Neuronal stem cell (in vitro differentiated cells): Measurements from ENCODE around the gene DDX42.
"Not testable (repeated sequence)": the region's sequence is repeated elsewhere in the genome, so short reads cannot be mapped to it uniquely, and the experiment has no call there.

Experiments
- DNase-seq: peaks from one replicate; pipeline ENCODE4 v3.0.0-alpha.2; 2013; ENCODE audit warnings: low spot score
- H2AFZ ChIP-seq: one replicate; pipeline ENCODE4 v1.6.1; 2013; ENCODE audit warnings: mild to moderate bottlenecking, low read length, inconsistent platforms
- H2AK5ac ChIP-seq: 2 replicates; pipeline ENCODE4 v1.6.1; 2013; ENCODE audit warnings: low read depth, mild to moderate bottlenecking, inconsistent platforms, low read length, moderate library complexity, mixed read lengths
- H2BK120ac ChIP-seq: 2 replicates; pipeline ENCODE4 v1.6.1; 2013; ENCODE audit warnings: low read depth, mild to moderate bottlenecking, inconsistent platforms, low read length, moderate library complexity, mixed read lengths
- H2BK12ac ChIP-seq: one replicate; pipeline ENCODE4 v1.6.1; 2013; ENCODE audit warnings: low read length, inconsistent platforms
- H2BK15ac ChIP-seq: 2 replicates; pipeline ENCODE4 v1.6.1; 2013; ENCODE audit warnings: mild to moderate bottlenecking, low read length, inconsistent platforms, mixed read lengths
- H2BK5ac ChIP-seq: one replicate; pipeline ENCODE4 v1.6.1; 2013; ENCODE audit warnings: inconsistent platforms, mild to moderate bottlenecking, low read length, moderate library complexity
- H3K14ac ChIP-seq: one replicate; pipeline ENCODE4 v1.6.1; 2013; ENCODE audit warnings: low read length, inconsistent platforms
- H3K18ac ChIP-seq: 2 replicates; pipeline ENCODE4 v1.6.1; 2013; ENCODE audit warnings: low read length, inconsistent platforms
- H3K23ac ChIP-seq: 2 replicates; pipeline ENCODE4 v1.6.1; 2013; ENCODE audit warnings: low read depth, mild to moderate bottlenecking, mixed read lengths, low read length, inconsistent platforms; ENCODE audit not compliant: poor library complexity
- H3K27ac ChIP-seq: replicated peaks from 3 replicates; pipeline ENCODE4 v1.5.1; 2013; ENCODE audit warnings: low read length, inconsistent platforms
- H3K27me3 ChIP-seq, 3 experiments: 2 replicates each; pipeline ENCODE4 v1.6.1; 2013; ENCODE audit warnings: low read length in 3 of 3, mild to moderate bottlenecking in 2 of 3, inconsistent platforms in 1 of 3, low read depth in 1 of 3, mixed read lengths in 1 of 3, moderate library complexity in 1 of 3; ENCODE audit not compliant: control insufficient read depth in 3 of 3, insufficient read depth in 3 of 3
- H3K36me3 ChIP-seq, 2 donors: replicated peaks in 1 of 2; 2 replicates each; pipeline ENCODE4 v1.6.1; 2013; ENCODE audit warnings: low read length in 2 of 2; ENCODE audit not compliant: control insufficient read depth in 2 of 2, insufficient read depth in 2 of 2
- H3K4ac ChIP-seq: 2 replicates; pipeline ENCODE4 v1.6.1; 2013; ENCODE audit warnings: inconsistent platforms, mild to moderate bottlenecking, low read length, moderate library complexity
- H3K4me1 ChIP-seq, 2 donors: 1 replicate in 1 of 2; 2 replicates in 1 of 2; pipeline ENCODE4 v1.6.1; 2013; ENCODE audit warnings: low read length in 2 of 2, low read depth in 1 of 2; ENCODE audit not compliant: control insufficient read depth in 2 of 2, insufficient read depth in 1 of 2
- H3K4me2 ChIP-seq: one replicate; pipeline ENCODE4 v1.6.1; 2013; ENCODE audit warnings: mild to moderate bottlenecking, low read length, inconsistent platforms; ENCODE audit not compliant: insufficient read depth, poor library complexity, severe bottlenecking
- H3K4me3 ChIP-seq, 2 donors: 2 replicates each; pipeline ENCODE4 v1.5.1; 2013; ENCODE audit warnings: low read length in 2 of 2, mild to moderate bottlenecking in 2 of 2, inconsistent platforms in 1 of 2, moderate library complexity in 1 of 2
- H3K79me1 ChIP-seq: one replicate; pipeline ENCODE4 v1.6.1; 2013; ENCODE audit warnings: low read depth, mild to moderate bottlenecking, inconsistent platforms, low read length, moderate library complexity
- H3K9ac ChIP-seq: one replicate; pipeline ENCODE4 v1.6.1; 2013; ENCODE audit warnings: mild to moderate bottlenecking, low read depth, low read length, inconsistent platforms; ENCODE audit not compliant: poor library complexity
- H3K9me3 ChIP-seq, 2 donors: replicated peaks in 1 of 2; 2 replicates each; pipeline versions ENCODE3 to v1.6.1; 2013; ENCODE audit warnings: low read length in 2 of 2, mild to moderate bottlenecking in 2 of 2, inconsistent platforms in 1 of 2, low read depth in 1 of 2, mixed read lengths in 1 of 2, moderate library complexity in 1 of 2; ENCODE audit not compliant: control insufficient read depth in 2 of 2, insufficient read depth in 1 of 2
- H4K8ac ChIP-seq: one replicate; pipeline ENCODE4 v1.6.1; 2013; ENCODE audit warnings: low read depth, mild to moderate bottlenecking, inconsistent platforms, low read length, moderate library complexity
- H4K91ac ChIP-seq: one replicate; pipeline ENCODE4 v1.6.1; 2013; ENCODE audit warnings: low read length, low read depth, mild to moderate bottlenecking, inconsistent platforms; ENCODE audit not compliant: poor library complexity
- WGBS, 2 donors: extraction: QIAGEN DNeasy Blood & Tissue Kit; methylation state at CpG; one replicate each; pipeline ENCODE4 v1.1.7; 2013; ENCODE audit warnings: missing lambda C conversion rate in 2 of 2, mixed read lengths in 1 of 2; ENCODE audit not compliant: insufficient read length in 2 of 2, insufficient replicate concordance in 1 of 2; ENCODE audit errors: extremely low coverage in 2 of 2; 5-methylcytosine and 5-hydroxymethylcytosine counted together

The DDX42 gene

DNA sequence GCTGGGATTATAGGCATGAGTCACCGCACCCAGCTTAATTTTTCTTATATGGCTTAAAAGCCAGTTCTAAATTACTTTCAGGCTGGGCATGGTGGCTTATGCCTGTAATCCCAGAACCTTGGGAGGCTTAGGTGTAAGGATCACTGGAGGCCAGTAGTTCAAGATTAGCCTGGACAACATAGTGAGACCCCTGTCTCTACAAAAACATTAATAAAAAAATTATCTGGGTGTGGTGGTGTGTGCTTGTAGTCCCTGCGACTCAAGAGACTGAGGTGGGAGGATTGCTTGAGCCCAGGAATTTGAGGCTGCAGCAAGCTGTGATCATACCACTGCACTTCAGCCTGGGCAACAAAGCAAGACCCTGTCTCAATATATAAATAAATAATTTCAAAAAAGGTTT lies 79.3 kb downstream of the DDX42 start:
- H4K91ac ChIP-seq: no peak overlapping the region
- H3K27me3 ChIP-seq: peaks cover 0 to 11% (median 6%) of the 10 kb centered on the region in 3 experiments
- peaks cover 0 to 3% of the 10 kb centered on the region in 2 donors for H3K4me1 ChIP-seq
- H2BK12ac ChIP-seq: no peak overlapping the region
- no peak overlapping the region for H3K27ac ChIP-seq
- H3K4me2 ChIP-seq: no peak overlapping the region
- no peak overlapping the region for H3K18ac ChIP-seq
- no peak overlapping the region for H3K14ac ChIP-seq
- no CpG with 5 or more reads among the region's 2 CpGs for WGBS, 2 donors
- H3K23ac ChIP-seq: no peak overlapping the region
- no peak overlapping the region for H3K4me3 ChIP-seq
- H3K79me1 ChIP-seq: no peaks in the 10 kb centered on the region
- H2BK120ac ChIP-seq: no peak overlapping the region
- no peak for DNase-seq
- H3K9ac ChIP-seq: no peak overlapping the region
- no peak overlapping the region for H2BK15ac ChIP-seq
- H2AK5ac ChIP-seq: no peak overlapping the region
- peaks cover 0 to 7% of the 10 kb centered on the region in 2 donors for H3K9me3 ChIP-seq
- H3K4ac ChIP-seq: no peak overlapping the region
- no peak overlapping the region for H2BK5ac ChIP-seq
- H4K8ac ChIP-seq: no peak overlapping the region
- no peaks in the 10 kb centered on the region for H3K36me3 ChIP-seq
- H2AFZ ChIP-seq: no peak overlapping the region

DNA sequence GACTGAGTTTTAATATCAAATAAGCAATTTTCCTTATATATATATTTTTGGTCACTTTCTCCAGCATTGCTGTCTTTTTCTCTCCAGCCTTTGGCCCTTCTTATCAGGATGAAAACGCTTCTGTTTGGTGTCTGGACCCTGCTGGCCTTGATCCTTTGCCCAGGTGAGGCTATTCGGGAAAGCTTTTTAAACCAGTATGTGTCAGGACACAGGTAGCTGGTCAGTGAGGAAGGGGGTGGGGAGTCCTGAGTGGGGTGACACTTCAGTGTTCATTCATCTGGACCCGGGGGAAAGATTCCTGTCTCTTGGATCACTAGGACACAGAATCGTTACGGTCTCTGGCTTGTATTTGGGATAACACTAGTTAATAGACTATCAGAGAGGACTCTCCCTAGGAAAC lies 80.7 kb downstream of the DDX42 start:
- no peak overlapping the region for H3K23ac ChIP-seq
- no peak overlapping the region for H3K14ac ChIP-seq
- H3K36me3 ChIP-seq: no peaks in the 10 kb centered on the region
- H3K9ac ChIP-seq: no peak overlapping the region
- H2BK5ac ChIP-seq: no peak overlapping the region
- DNase-seq: no peak
- H2BK120ac ChIP-seq: no peak overlapping the region
- H3K9me3 ChIP-seq: peaks cover 0 to under 1% of the 10 kb centered on the region in 2 donors
- H2AK5ac ChIP-seq: no peak overlapping the region
- no peak overlapping the region for H3K18ac ChIP-seq
- H2AFZ ChIP-seq: no peak overlapping the region
- no peak overlapping the region for H3K4me2 ChIP-seq
- H3K4me1 ChIP-seq: no peaks in the 10 kb centered on the region
- H3K27ac ChIP-seq: no peak overlapping the region
- no peaks in the 10 kb centered on the region for H3K79me1 ChIP-seq
- H3K27me3 ChIP-seq: peaks cover 0 to 14% (median 0%) of the 10 kb centered on the region in 3 experiments
- WGBS, 2 donors: no CpG with 5 or more reads among the region's 5 CpGs
- H4K8ac ChIP-seq: no peak overlapping the region
- H3K4me3 ChIP-seq: no peak overlapping the region
- H2BK12ac ChIP-seq: no peak overlapping the region
- H3K4ac ChIP-seq: no peak overlapping the region
- H4K91ac ChIP-seq: no peak overlapping the region
- H2BK15ac ChIP-seq: no peak overlapping the region

DNA sequence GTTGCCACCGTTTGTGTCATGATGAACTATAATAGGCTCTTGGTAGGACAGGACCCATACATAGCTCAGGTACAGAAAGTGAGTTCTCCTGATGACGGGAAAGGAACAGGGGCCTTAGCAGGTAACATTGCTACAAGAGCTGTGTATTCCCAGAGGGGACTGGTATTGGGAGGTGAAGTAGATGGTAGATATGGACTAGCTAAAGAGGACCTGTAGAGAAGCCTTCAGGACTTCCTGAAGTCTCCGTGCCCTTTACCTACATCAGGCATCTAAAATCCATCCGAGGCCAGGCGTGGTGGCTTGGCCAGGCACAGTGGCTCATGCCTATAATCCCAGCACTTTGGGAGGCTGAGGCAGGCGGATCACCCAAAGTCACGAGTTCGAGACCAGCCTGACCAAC lies 81.2 kb downstream of the DDX42 start:
- peaks cover 0 to 19% (median 0%) of the 10 kb centered on the region in 3 experiments for H3K27me3 ChIP-seq
- H3K9ac ChIP-seq: no peak overlapping the region
- no peaks in the 10 kb centered on the region for H3K4me1 ChIP-seq
- no peak overlapping the region for H3K23ac ChIP-seq
- no CpG with 5 or more reads among the region's 8 CpGs for WGBS, 2 donors
- H3K9me3 ChIP-seq: no peaks in the 10 kb centered on the region
- H3K27ac ChIP-seq: no peak overlapping the region
- H3K4ac ChIP-seq: no peak overlapping the region
- no peak overlapping the region for H2AK5ac ChIP-seq
- DNase-seq: no peak
- H3K36me3 ChIP-seq: no peaks in the 10 kb centered on the region
- H2BK15ac ChIP-seq: no peak overlapping the region
- H3K79me1 ChIP-seq: no peaks in the 10 kb centered on the region
- no peak overlapping the region for H4K91ac ChIP-seq
- H3K14ac ChIP-seq: no peak overlapping the region
- no peak overlapping the region for H2BK5ac ChIP-seq
- H2BK12ac ChIP-seq: no peak overlapping the region
- H2BK120ac ChIP-seq: no peak overlapping the region
- no peak overlapping the region for H3K4me3 ChIP-seq
- no peak overlapping the region for H4K8ac ChIP-seq
- H2AFZ ChIP-seq: no peak overlapping the region
- no peak overlapping the region for H3K18ac ChIP-seq
- H3K4me2 ChIP-seq: no peak overlapping the region

DNA sequence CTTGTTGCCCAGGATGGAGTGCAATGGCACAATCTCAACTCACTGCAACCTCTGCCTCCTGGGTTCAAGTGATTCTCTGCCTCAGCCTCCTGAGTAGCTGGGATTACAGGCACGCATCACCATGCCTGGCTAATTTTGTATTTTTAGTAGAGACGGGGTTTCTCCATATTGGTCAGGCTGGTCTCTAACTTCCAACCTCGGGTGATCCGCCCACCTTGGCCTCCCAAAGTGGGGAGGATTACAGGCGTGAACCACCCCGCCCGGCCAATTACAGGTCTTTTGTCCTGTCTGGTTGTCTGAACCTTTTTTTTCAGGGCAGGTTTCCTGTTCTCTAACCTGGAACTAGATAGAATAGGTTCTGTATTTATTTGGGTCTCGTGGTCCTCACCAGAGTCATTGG lies 82.5 kb downstream of the DDX42 start:
- not testable (repeated sequence) for H2BK12ac ChIP-seq
- no CpG with 5 or more reads among the region's 8 CpGs for WGBS, 2 donors

More for the DNA sequence above, 82.5 kb downstream of the DDX42 start:
- H3K4me1 ChIP-seq, H3K79me1 ChIP-seq, H3K14ac ChIP-seq, DNase-seq, H4K91ac ChIP-seq, H3K27ac ChIP-seq, H3K4me3 ChIP-seq, H3K36me3 ChIP-seq, H3K4me2 ChIP-seq, H3K4ac ChIP-seq, H3K9me3 ChIP-seq, H2BK5ac ChIP-seq, H2BK15ac ChIP-seq, H4K8ac ChIP-seq, H3K9ac ChIP-seq, H3K18ac ChIP-seq, H2AFZ ChIP-seq, H3K23ac ChIP-seq, H2BK120ac ChIP-seq, H2AK5ac ChIP-seq: not testable (repeated sequence)
- H3K27me3 ChIP-seq: peaks cover 0 to 23% (median 0%) of the 10 kb centered on the region in 3 experiments
